Measurements from ENCODE around the gene TECRL.

TECRL gene, protein sequence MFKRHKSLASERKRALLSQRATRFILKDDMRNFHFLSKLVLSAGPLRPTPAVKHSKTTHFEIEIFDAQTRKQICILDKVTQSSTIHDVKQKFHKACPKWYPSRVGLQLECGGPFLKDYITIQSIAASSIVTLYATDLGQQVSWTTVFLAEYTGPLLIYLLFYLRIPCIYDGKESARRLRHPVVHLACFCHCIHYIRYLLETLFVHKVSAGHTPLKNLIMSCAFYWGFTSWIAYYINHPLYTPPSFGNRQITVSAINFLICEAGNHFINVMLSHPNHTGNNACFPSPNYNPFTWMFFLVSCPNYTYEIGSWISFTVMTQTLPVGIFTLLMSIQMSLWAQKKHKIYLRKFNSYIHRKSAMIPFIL

DNA sequence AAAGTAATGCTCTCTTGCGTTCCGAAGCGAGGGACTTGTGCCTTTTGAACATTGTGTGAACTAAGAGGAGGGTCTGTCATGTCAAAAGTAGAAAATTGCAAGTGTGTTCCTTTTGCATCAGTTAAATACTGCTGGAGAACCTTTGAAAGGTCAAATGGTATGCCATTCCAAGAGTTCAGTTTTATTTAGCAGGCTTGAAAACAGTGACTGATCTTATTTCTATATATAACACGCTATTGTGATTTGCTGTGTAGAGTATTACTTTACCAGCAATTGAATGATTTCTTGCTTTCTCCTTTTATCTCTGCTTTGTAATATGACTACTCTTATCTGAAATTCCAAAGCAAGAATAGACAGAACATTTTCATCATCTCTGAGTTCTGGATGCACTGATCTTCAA, at the start of gene TECRL:
Gene TECRL, minus strand, starts transcription at position 151 of the 400 bp plus-strand sequence. Its CDS starts 99 bp downstream, at position 52.
- no peak for DNase-seq (ENCODE audit: low spot score)

DNA sequence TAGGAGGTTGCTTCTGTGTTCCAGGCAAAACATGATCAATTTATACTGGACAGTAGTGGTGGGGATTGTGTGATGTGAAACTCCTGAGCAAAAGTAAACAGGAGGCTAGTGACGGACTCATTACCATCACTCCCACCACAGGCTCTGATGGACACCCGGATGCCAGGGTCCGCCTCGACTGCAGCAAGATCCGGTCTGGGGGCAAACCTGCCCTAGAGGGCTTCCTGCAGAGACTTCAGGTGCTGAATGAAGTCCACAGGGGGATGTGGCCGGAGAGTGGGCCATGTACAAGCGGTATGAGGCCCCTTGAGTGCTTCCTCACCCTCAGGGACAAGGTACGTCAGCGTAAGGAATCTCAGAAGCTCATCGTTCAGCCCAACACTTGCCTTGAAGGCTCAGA, 23.4 kb upstream of the TECRL start:
- DNase-seq (ENCODE audit: low spot score): no peak

GRCh38 chr4:64430933-64431332, 21.7 kb upstream of the TECRL start:
- DNase-seq (ENCODE audit: low spot score): no peak

DNA sequence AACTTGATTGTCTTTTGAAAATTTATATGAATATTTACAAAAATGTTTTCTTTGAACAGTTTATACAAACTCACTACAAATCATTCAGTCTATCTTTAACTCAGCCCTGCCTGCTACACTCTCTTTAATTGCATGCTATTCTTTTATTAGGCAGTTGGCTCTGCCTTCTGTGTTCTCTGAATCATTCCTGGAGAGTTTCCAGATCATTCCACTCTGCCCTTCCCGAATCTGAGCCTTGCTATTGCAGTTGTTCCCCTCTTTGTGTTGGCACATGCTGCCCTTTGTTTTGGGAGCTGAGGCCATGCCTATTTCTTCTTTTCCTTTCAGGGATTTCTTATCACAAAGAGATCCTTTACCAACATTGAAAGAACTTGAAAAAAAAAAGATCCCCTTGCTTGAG, 8.7 kb upstream of the TECRL start:
- no peak for DNase-seq (ENCODE audit: low spot score)

GRCh38 chr4:64407000-64407399, 2.2 kb downstream of the TECRL start:
- no peak for DNase-seq (ENCODE audit: low spot score)

DNA sequence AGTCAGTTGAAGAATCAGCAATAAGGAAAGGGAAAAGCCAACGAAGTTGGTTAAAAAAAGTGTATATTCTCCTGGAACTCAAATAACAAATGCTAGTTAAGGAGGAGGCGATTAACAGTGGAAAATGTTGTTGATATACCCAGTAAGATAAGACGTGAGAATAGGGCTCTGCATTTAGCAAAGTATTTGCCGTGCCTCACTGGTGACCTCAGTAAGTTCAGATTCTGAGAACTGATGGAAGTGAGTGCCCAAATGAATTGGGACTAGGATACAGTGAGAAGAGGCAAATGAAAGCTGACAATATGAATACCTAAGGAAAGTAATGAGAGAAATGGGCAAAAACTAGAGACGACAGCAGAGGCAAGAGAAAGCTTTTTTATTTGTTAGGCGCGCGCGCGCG, 3.5 kb downstream of the TECRL start:
- DNase-seq (ENCODE audit: low spot score): no peak

GRCh38 chr4:64402684-64403083, 6.6 kb downstream of the TECRL start:
- no peak for DNase-seq (ENCODE audit: low spot score)

DNA sequence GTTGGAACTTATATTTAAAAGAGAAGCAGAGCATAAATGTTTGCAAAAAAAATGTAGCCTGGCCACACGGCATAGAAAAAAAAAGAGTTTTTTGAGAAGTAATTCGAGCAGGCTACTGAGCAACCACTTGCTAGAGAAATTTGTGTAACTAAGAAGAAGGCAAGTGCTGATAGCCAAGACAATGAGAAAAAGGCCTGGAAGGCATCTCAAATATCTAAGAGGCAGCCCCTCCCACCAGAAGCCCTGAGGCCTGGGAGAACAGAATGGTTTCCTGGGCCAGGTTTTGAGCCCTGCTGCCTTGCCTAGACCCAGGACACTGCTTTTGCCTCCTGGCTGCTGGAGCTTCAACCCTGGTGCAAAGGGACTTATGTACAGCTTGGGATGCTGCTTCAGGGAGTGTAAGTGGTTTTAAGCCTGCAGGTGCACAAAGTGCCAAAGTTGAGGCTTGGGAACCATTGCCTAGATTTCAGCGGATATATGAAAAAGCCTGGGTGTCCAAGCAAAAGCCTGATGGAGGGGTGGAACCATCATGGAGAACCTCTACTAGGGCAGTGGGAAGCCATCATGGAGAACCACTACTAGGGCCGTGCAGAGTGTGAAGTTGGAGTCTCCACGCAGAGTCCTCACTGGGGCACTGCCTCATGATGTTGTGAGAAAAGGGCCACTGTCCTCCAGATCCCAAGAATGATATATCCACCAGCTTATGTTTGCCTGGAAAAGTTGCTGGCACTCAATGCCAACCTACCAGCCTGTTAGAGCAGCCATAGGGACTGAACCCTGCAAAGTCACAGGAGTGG, 9.7 kb downstream of the TECRL start:
- DNase-seq (ENCODE audit: low spot score): no peak

- DNase-seq (ENCODE audit: low spot score): no peak
Measured at GRCh38 chr4:64394469-64394868, 14.8 kb downstream of the TECRL start.

DNA sequence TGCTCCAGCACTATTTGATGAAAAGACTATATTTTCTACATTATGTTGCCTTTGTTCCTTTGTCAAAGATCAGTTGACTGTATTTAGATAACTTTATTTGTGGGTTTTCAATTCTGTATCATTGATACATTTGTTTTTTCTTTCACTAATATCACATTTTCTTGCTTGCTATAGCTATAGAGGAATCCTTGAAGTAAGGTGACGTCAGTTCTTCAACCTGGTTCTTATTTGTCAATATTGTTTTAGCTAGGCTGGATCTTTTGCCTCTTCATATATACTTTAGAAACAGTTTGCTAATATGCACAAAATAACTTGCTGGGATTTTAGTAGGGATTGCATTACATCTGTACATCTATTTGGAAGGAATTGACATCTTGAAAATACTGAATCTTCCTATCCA, 21.0 kb downstream of the TECRL start:
- no peak for DNase-seq (ENCODE audit: low spot score)

DNA sequence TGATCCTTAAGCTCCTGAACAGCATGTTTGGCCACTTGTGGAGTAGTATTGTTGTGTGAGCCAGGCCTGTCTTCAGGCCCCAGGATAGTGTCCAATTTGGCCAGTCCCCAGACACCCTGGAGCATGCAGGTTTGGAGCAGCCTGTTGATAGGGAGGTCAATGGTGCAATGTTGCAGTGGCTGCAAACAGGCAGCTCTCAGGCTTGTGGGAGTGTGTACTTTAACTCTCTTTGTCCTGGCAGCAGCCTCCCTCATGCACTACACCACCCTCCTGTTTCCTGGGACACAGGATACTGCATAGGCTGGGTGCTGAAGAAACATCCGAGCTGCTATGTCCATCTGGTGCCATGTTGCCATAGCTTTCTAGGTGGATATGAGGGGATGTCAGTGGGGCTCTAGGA, 24.0 kb downstream of the TECRL start:
- no peak for DNase-seq (ENCODE audit: low spot score)

GRCh38 chr4:64384237-64385203, 24.7 kb downstream of the TECRL start:
- DNase-seq (ENCODE audit: low spot score): no peak

DNA sequence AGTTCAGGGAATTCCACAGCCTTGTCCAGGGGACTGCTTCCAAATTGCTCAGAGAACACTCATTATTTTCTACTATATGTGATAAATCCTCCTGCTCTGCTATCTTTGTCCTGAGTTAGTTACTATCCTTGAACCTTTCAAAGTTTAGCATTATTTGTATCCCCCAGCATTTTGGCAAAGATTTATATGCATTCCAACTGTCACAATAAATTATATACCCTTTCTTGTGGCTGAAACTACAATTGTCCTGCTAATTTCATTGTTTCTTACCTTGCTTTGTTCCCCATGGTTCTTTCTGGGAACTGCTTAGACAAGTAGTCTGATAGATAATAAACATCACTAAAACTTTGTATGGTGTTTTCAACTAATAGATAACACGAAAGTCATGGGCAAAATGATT, 40.5 kb downstream of the TECRL start:
- no peak for DNase-seq (ENCODE audit: low spot score)

GRCh38 chr4:64361399-64361740, 47.9 kb downstream of the TECRL start:
- no peak for DNase-seq (ENCODE audit: low spot score)

DNA sequence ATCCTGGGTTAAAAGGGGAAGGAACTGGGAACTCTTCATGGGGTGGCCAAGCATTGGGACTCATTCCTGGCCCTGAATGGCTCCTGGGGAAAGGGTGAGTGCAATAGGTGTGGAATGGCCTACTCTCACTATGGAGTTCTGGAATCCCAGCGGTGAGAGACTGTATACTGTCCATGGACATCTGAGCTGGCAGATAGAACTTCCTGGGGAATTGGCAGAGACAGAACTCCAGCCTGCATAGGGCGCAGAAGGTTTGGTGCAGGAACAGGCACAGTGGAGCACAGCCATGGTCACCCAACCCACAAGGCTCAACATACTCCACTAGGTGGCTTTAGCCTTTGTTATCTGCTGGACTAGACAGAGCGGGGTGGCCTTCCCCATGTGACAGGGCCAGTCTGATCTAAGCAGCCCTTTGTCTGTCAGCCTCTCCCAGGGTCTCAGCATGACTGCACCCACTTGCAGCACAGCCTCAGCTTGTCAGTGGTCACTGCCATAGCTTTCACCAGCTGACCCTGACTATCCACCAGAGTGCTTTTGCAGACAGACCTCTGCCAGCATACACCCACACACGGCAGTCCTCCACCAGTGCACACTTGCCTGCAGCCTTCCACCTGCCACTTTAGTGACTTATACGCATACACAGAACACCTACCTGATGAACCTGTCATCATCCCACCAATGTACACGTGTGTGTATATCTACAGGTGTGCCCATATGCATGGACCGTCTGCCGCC, 48.4 kb downstream of the TECRL start:
- DNase-seq (ENCODE audit: low spot score): no peak

- DNase-seq (ENCODE audit: low spot score): no peak
Measured at GRCh38 chr4:64359489-64359888, 49.8 kb downstream of the TECRL start.

- no peak for DNase-seq (ENCODE audit: low spot score)
Measured at GRCh38 chr4:64353904-64354303, 55.3 kb downstream of the TECRL start.

GRCh38 chr4:64341711-64342110, 67.5 kb downstream of the TECRL start:
- DNase-seq (ENCODE audit: low spot score): no peak

DNA sequence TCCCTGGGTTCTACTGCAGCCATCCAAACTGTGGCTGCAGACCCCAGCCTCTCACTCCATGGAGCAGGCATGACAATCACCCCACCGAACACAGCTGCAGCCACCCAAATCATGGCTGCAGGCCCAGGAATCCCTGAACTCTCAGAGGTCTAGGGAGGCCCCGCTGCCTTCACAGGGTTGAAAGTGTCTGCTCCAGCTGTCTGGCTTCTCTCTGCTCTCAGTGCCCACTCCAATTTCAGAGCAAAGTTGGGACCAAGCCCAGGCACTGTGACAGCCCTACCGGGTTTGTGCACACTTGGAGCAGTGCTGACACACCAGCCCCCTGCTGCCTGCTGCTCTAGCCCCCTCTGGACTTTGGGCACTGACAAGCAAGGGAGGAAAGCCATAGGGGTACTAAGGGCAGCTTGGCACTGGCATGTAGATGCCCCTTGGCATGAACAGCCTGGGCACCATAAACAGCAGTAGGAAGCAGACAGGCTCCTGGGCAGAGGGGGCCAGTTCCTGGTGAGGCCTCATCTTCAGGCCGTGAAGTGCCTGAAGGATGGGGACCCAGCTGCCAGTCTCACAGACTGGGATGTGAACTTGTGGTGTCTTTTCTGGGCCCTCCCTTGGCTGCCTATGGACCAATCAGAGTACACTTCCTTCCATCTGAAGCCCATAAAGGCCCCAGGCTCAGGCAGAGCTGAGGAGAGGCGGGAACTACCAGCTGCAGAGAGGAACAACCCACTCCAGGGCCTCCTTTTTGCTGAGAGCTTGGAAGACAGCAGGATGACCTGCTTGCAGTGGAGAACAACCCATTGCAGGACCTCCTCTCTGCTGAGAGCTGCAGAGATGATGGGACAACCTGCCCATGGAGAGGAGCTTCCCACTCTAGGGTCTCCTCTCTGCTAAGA, 68.8 kb downstream of the TECRL start:
- DNase-seq (ENCODE audit: low spot score): no peak

- no peak for DNase-seq (ENCODE audit: low spot score)
Measured at GRCh38 chr4:64334964-64335363, 74.3 kb downstream of the TECRL start.

GRCh38 chr4:64330143-64330542, 79.1 kb downstream of the TECRL start:
- DNase-seq (ENCODE audit: low spot score): no peak
